ENCODE measurements around the gene MTAP. TPM values are rescaled to one million over a fixed set of nuclear protein-coding genes. Genes with fewer than 3 reads are reported as not detected.
A peak's percentile ranks its signal among the peaks of the same experiment; 100 is the strongest.

MTAP gene
- total RNA-seq, 1 experiment from 2014 or later: 34.7 TPM

GRCh38 chr9:21788752-21789151, 13.7 kb upstream of the MTAP start:
- no peaks in the 10 kb centered on the region for H3K36me3 ChIP-seq (ENCODE audit: low read depth, low read length)
- TF ChIP-seq EZH2phosphoT487 (IDR thresholded peaks at IDR 0.05; ENCODE audit: borderline replicate concordance, low read length) (no peak), CTCF (conservative IDR thresholded peaks at IDR 0.05; ENCODE audit: low read depth, low read length) (no peak), EZH2 (IDR thresholded peaks at IDR 0.05; ENCODE audit: low read length, unreplicated experiment) (no peak)
- peak overlapping the region; percentile 51 for H2AFZ ChIP-seq (ENCODE audit: low read length)
- no peaks in the 10 kb centered on the region for H4K20me1 ChIP-seq (ENCODE audit: low read length)
- CTCF ChIA-PET: interaction anchor here (0.6 to 1.3 kb wide), 3 partner anchors 10 to 354 kb away, joined by 3 read pairs; no protein-coding TSS in a partner anchor
- no peaks in the 10 kb centered on the region for H3K9me2 ChIP-seq (replicated peaks; ENCODE audit: low read length)
- no peaks in the 10 kb centered on the region for H3F3A ChIP-seq (ENCODE audit: low read length, unreplicated experiment)
- H3K27ac ChIP-seq (ENCODE audit: low read length): peak overlapping the region; percentile 17
- peak overlapping the region; percentile 0; the same call in 1 of the 2 replicates for H3K4me3 ChIP-seq (ENCODE audit: low read length)
- POLR2A ChIA-PET (ENCODE audit: unreplicated experiment): no interaction called here
- H3K79me2 ChIP-seq (ENCODE audit: low read length): no peaks in the 10 kb centered on the region
- intact Hi-C loops (cut with micrococcal nuclease): loop anchor here (1.0 to 2.0 kb wide), 8 partner anchors 80 to 470 kb away; no protein-coding TSS in a partner anchor
- no peaks in the 10 kb centered on the region for H3K9me3 ChIP-seq (ENCODE audit: low read length)
- no peak for ATAC-seq
- no TSS peak for BruUV-seq (replicated peaks)
- peak; percentile 41 for DNase-seq
- peaks cover 18% of the 10 kb centered on the region for H3K4me1 ChIP-seq (ENCODE audit: insufficient read depth, low read length)
- H3K9ac ChIP-seq (ENCODE audit: low read length): peak overlapping the region; percentile 59; the same call in 1 of the 2 replicates
- peak overlapping the region; percentile 77 for H3K4me2 ChIP-seq (ENCODE audit: low read length)
- H3K27me3 ChIP-seq (ENCODE audit: low read length): no peaks in the 10 kb centered on the region

GRCh38 chr9:21789541-21790037, 12.8 kb upstream of the MTAP start:
- TF ChIP-seq EZH2 (IDR thresholded peaks at IDR 0.05; ENCODE audit: low read length, unreplicated experiment): no peak
- peak; percentile 86 for TF ChIP-seq CTCF (conservative IDR thresholded peaks at IDR 0.05; ENCODE audit: low read depth, low read length)
- Histone ChIP-seq H3K9ac (ENCODE audit: low read length) (peak overlapping the region; percentile 59), H4K20me1 (ENCODE audit: low read length) (no peaks in the 10 kb centered on the region), H3K4me2 (ENCODE audit: low read length) (peak overlapping the region; percentile 77), H3K27me3 (ENCODE audit: low read length) (no peaks in the 10 kb centered on the region), H3K4me1 (ENCODE audit: insufficient read depth, low read length) (peaks cover 18% of the 10 kb centered on the region), H2AFZ (ENCODE audit: low read length) (peak overlapping the region; percentile 74), H3K4me3 (ENCODE audit: low read length) (peak overlapping the region; percentile 57), H3F3A (ENCODE audit: low read length, unreplicated experiment) (no peaks in the 10 kb centered on the region), H3K36me3 (ENCODE audit: low read depth, low read length) (no peaks in the 10 kb centered on the region), H3K9me3 (ENCODE audit: low read length) (no peaks in the 10 kb centered on the region), H3K79me2 (ENCODE audit: low read length) (no peaks in the 10 kb centered on the region), H3K27ac (ENCODE audit: low read length) (peak overlapping the region; percentile 57), H3K9me2 (replicated peaks; ENCODE audit: low read length) (no peaks in the 10 kb centered on the region)
- CTCF ChIA-PET: interaction anchor here (0.6 to 1.3 kb wide), 3 partner anchors 107 to 355 kb away, joined by 3 to 4 read pairs (median 3); no protein-coding TSS in a partner anchor
- peak; percentile 88 for DNase-seq
- POLR2A ChIA-PET (ENCODE audit: unreplicated experiment): no interaction called here
- intact Hi-C loops (cut with micrococcal nuclease): loop anchor here (1.0 to 2.0 kb wide), 8 partner anchors 81 to 471 kb away; no protein-coding TSS in a partner anchor
- no TSS peak for BruUV-seq (replicated peaks)
- ATAC-seq: peak; percentile 89

GRCh38 chr9:21795483-21795882, 7.0 kb upstream of the MTAP start:
- Histone ChIP-seq H2AFZ (ENCODE audit: low read length) (no peak overlapping the region), H3K4me2 (ENCODE audit: low read length) (no peak overlapping the region), H3K27me3 (ENCODE audit: low read length) (no peaks in the 10 kb centered on the region), H3F3A (ENCODE audit: low read length, unreplicated experiment) (no peaks in the 10 kb centered on the region), H3K79me2 (ENCODE audit: low read length) (no peaks in the 10 kb centered on the region), H3K4me1 (ENCODE audit: insufficient read depth, low read length) (peaks cover 17% of the 10 kb centered on the region), H4K20me1 (ENCODE audit: low read length) (no peaks in the 10 kb centered on the region), H3K9me3 (ENCODE audit: low read length) (no peaks in the 10 kb centered on the region), H3K9me2 (replicated peaks; ENCODE audit: low read length) (no peaks in the 10 kb centered on the region), H3K9ac (ENCODE audit: low read length) (no peak overlapping the region), H3K36me3 (ENCODE audit: low read depth, low read length) (no peaks in the 10 kb centered on the region), H3K4me3 (ENCODE audit: low read length) (no peak overlapping the region), H3K27ac (ENCODE audit: low read length) (no peak overlapping the region)
- DNase-seq: no peak
- POLR2A ChIA-PET (ENCODE audit: unreplicated experiment): no interaction called here
- no peak for ATAC-seq
- TF ChIP-seq EZH2phosphoT487 (IDR thresholded peaks at IDR 0.05; ENCODE audit: borderline replicate concordance, low read length) (no peak), EZH2 (IDR thresholded peaks at IDR 0.05; ENCODE audit: low read length, unreplicated experiment) (no peak), CTCF (conservative IDR thresholded peaks at IDR 0.05; ENCODE audit: low read depth, low read length) (no peak)
- no TSS peak for BruUV-seq (replicated peaks)
- CTCF ChIA-PET: no interaction called here
- intact Hi-C loops (cut with micrococcal nuclease): no loop called here

Data from PC-3 (cell line).